A549 (cell line): Measurements from ENCODE around the gene USP20. TPM values are rescaled to one million over a fixed set of nuclear protein-coding genes. Genes with fewer than 3 reads are reported as not detected.

Experiments used
- ATAC-seq, 2 experiments: fragments of 200-7000 bp in 1 of 2; fragments of >200 bp in 1 of 2; cut with Nextera tagmentation in 1 of 2; cut with Tn5 transposase in 1 of 2; 3 replicates each; pipeline versions ENCODE4 v1.8.0 to v1.9.1; 2018 to 2020; ENCODE audit warnings: mild to moderate bottlenecking in 1 of 2, moderate library complexity in 1 of 2
- CTCF ChIA-PET: fragments of 300-600 bp; sonication (Branson Sonifier 250); formaldehyde crosslinking; extraction: SDS; loops from one replicate; lab custom pipeline; 2021; ENCODE audit warnings: antibody characterized with exemption, inconsistent platforms; lab: Yijun Ruan, JAX
- POLR2A ChIA-PET: fragments of 350-600 bp; formaldehyde crosslinking; extraction: SDS; loops from one replicate; lab custom pipeline; 2021; ENCODE audit warnings: antibody characterized with exemption, inconsistent platforms; lab: Yijun Ruan, JAX
- DNase-seq, 2 experiments: peaks; one replicate each; pipeline versions ENCODE4 v3.0.0 to v3.0.0-alpha.2; 2011 to 2016; ENCODE audit warnings: low read depth in 1 of 2, low spot score in 1 of 2
- FAIRE-seq: peaks from 2 replicates; lab custom pipeline; 2011; peaks lifted over from hg19 to GRCh38; lab: Jason Lieb, UNC
- H3K27ac ChIP-seq, 2 experiments: fragments of >200 bp; sonication (Bioruptor Twin); formaldehyde crosslinking; 3 replicates each; pipeline ENCODE4 v1.5.1; 2016 to 2017
- H3K4me1 ChIP-seq: fragments of >200 bp; sonication (Bioruptor Twin); formaldehyde crosslinking; 3 replicates; pipeline ENCODE4 v1.6.1; 2016
- H3K4me2 ChIP-seq: fragments of >200 bp; sonication (Bioruptor Twin); formaldehyde crosslinking; 3 replicates; pipeline ENCODE4 v1.6.1; 2016
- H3K4me3 ChIP-seq: fragments of >200 bp; sonication (Bioruptor Twin); formaldehyde crosslinking; 3 replicates; pipeline ENCODE4 v1.5.1; 2016
- H3K9me3 ChIP-seq: fragments of >200 bp; sonication (Bioruptor Twin); formaldehyde crosslinking; 3 replicates; pipeline ENCODE4 v1.6.1; 2016
- CBX2 ChIP-seq: fragments of 200-600 bp; sonication (generic); IDR thresholded peaks from 2 replicates; pipeline ENCODE4 v1.6.1; 2016; ENCODE audit warnings: low read depth, mild to moderate bottlenecking, borderline replicate concordance
- EHF ChIP-seq: fragments of 250-450 bp; sonication (Bioruptor Pico); IDR thresholded peaks from 2 replicates; pipeline ENCODE4 v1.5.0; 2020; ENCODE audit warnings: mild to moderate bottlenecking
- FOSL2 ChIP-seq, 2 experiments: fragments of 450-650 bp in 1 of 2; fragments of >200 bp in 1 of 2; sonication (Bioruptor Twin) in 1 of 2; formaldehyde crosslinking; IDR thresholded peaks; 2 replicates each; pipeline versions ENCODE4 v1.5.0 to v1.6.1; 2016 to 2020; ENCODE audit warnings: mild to moderate bottlenecking in 1 of 2, moderate library complexity in 1 of 2
- FOXS1 ChIP-seq: fragments of 250-450 bp; sonication (Bioruptor Pico); IDR thresholded peaks from 2 replicates; pipeline ENCODE4 v1.5.0; 2020; ENCODE audit warnings: mild to moderate bottlenecking, moderate library complexity
- HMGXB4 ChIP-seq: fragments of 250-450 bp; sonication (Bioruptor Pico); IDR thresholded peaks from 2 replicates; pipeline ENCODE4 v1.5.0; 2021; ENCODE audit warnings: mild to moderate bottlenecking, moderate library complexity, borderline replicate concordance
- HOXB13 ChIP-seq: fragments of 250-450 bp; sonication (Bioruptor Pico); IDR thresholded peaks from 2 replicates; pipeline ENCODE4 v1.5.0; 2020; ENCODE audit warnings: low read depth, mild to moderate bottlenecking, moderate library complexity
- HOXB5 ChIP-seq: fragments of 250-450 bp; sonication (Bioruptor Pico); IDR thresholded peaks from 2 replicates; pipeline ENCODE4 v1.5.0; 2020; ENCODE audit warnings: mild to moderate bottlenecking, moderate library complexity
- KDM5A ChIP-seq: fragments of 200-600 bp; sonication (generic); IDR thresholded peaks from 2 replicates; pipeline ENCODE4 v1.6.1; 2016; ENCODE audit warnings: antibody characterized with exemption, mild to moderate bottlenecking
- MAFK ChIP-seq: fragments of 450-650 bp; IDR thresholded peaks from 2 replicates; pipeline ENCODE4 v1.6.1; 2014; ENCODE audit not compliant: partially characterized antibody
- MAZ ChIP-seq: fragments of 150-350 bp; IDR thresholded peaks from 2 replicates; pipeline ENCODE4 v1.6.1; 2014; ENCODE audit warnings: antibody characterized with exemption, low read depth, low read length, borderline replicate concordance
- MYC ChIP-seq: IDR thresholded peaks from 2 replicates; pipeline ENCODE4 v1.6.1; 2012; ENCODE audit warnings: mild to moderate bottlenecking, inconsistent platforms, low read length, improper control_type of control experiment, borderline replicate concordance
- NFE2L2 ChIP-seq: fragments of 150-350 bp; conservative IDR thresholded peaks from 2 replicates; pipeline ENCODE4 v1.6.1; 2014; ENCODE audit warnings: low read length
- NPAS2 ChIP-seq: fragments of 250-450 bp; sonication (Bioruptor Pico); IDR thresholded peaks from 2 replicates; pipeline ENCODE4 v1.8.0; 2022; ENCODE audit warnings: mild to moderate bottlenecking, moderate library complexity, borderline replicate concordance
- NR3C1 ChIP-seq: fragments of >200 bp; sonication (Bioruptor Twin); formaldehyde crosslinking; IDR thresholded peaks from 3 replicates; pipeline ENCODE4 v1.6.1; 2017
- PBX3 ChIP-seq: IDR thresholded peaks from 2 replicates; pipeline ENCODE4 v1.6.1; 2012
- POLR2A ChIP-seq: IDR thresholded peaks from 2 replicates; pipeline ENCODE4 v1.6.1; 2012; ENCODE audit warnings: mild to moderate bottlenecking, low read length
- POLR2AphosphoS2 ChIP-seq: conservative IDR thresholded peaks from 2 replicates; pipeline ENCODE4 v1.6.1; 2012; ENCODE audit warnings: low read length, improper control_type of control experiment, inconsistent platforms
- RCOR1 ChIP-seq: fragments of 150-350 bp; IDR thresholded peaks from 2 replicates; pipeline ENCODE4 v1.6.1; 2014; ENCODE audit warnings: antibody characterized with exemption, low read length, low read depth
- REST ChIP-seq: fragments of 200-600 bp; sonication (generic); IDR thresholded peaks from 2 replicates; pipeline ENCODE4 v1.6.1; 2016; ENCODE audit warnings: antibody characterized with exemption, mild to moderate bottlenecking, moderate library complexity
- RNF2 ChIP-seq: fragments of 200-600 bp; sonication (generic); IDR thresholded peaks from 2 replicates; pipeline ENCODE4 v1.6.1; 2016; ENCODE audit warnings: low read depth, mild to moderate bottlenecking, antibody characterized with exemption, moderate library complexity, borderline replicate concordance
- SREBF2 ChIP-seq: fragments of 450-650 bp; IDR thresholded peaks from 2 replicates; pipeline ENCODE4 v1.6.1; 2014; ENCODE audit warnings: mild to moderate bottlenecking, moderate library complexity
- ZC3H11A ChIP-seq: fragments of 450-650 bp; IDR thresholded peaks from 2 replicates; pipeline ENCODE4 v1.6.1; 2014; ENCODE audit warnings: antibody characterized with exemption, mild to moderate bottlenecking
- ZFP36 ChIP-seq: fragments of 450-650 bp; IDR thresholded peaks from 2 replicates; pipeline ENCODE4 v1.6.1; 2014; ENCODE audit warnings: borderline replicate concordance; ENCODE audit not compliant: partially characterized antibody
- ZNF302 ChIP-seq: fragments of 250-450 bp; sonication (Bioruptor Pico); IDR thresholded peaks from 2 replicates; pipeline ENCODE4 v1.9.0; 2021; ENCODE audit warnings: inconsistent platforms, mild to moderate bottlenecking, moderate library complexity
- ZSCAN20 ChIP-seq: fragments of 250-450 bp; sonication (Bioruptor Pico); IDR thresholded peaks from 2 replicates; pipeline ENCODE4 v1.8.0; 2022; ENCODE audit warnings: mild to moderate bottlenecking, moderate library complexity
- WGBS: methylation state at CpG from one replicate; pipeline ENCODE4 v1.1.6; 2017; ENCODE audit errors: missing lambda C conversion rate; 5-methylcytosine and 5-hydroxymethylcytosine counted together
- polyA plus RNA-seq, 4 experiments: library from polyadenylated mRNA; depleted of rRNA in 3 of 4; stranded (reverse); fragments of >200 nt; fragmentation: RNase III in 1 of 4; extraction: RNeasy Plus Mini Kit Qiagen cat#74134 plus additional on column Dnase treatment in 1 of 4; gene quantifications; 2 replicates in 3 of 4; 3 replicates in 1 of 4; pipeline ENCODE4 v1.2.3, GENCODE V29; 2011 to 2017

USP20 gene
- polyA plus RNA-seq, 2 of the 4 experiments (the other 2 are of a cell fraction): 3.9 to 5.0 TPM

- POLR2A ChIA-PET: no interaction called here
- Histone ChIP-seq H3K4me2 (no peak overlapping the region), H3K4me1 (peaks cover 18% of the 10 kb centered on the region), H3K27ac (no peak overlapping the region), H3K4me3 (no peak overlapping the region), H3K9me3 (no peaks in the 10 kb centered on the region)
- peak in 1 of 2 experiments; percentile 7; a peak in 3 of 6 replicates for ATAC-seq
- DNase-seq: no peak
- FAIRE-seq: no peak
- 88% methylated on average over 8 of the region's 9 CpGs for WGBS
- no peak for TF ChIP-seq FOSL2 (IDR thresholded peaks at IDR 0.05)
- TF ChIP-seq FOSL2 (CRISPR knock-in tag; IDR thresholded peaks at IDR 0.05): no peak
- no peak for TF ChIP-seq NPAS2 (CRISPR knock-in tag)
- no peak for TF ChIP-seq HMGXB4 (CRISPR knock-in tag)
- TF ChIP-seq MAZ: no peak
- TF ChIP-seq CBX2: no peak
- TF ChIP-seq ZFP36: no peak
- TF ChIP-seq PBX3: no peak
- TF ChIP-seq HOXB5: no peak
- TF ChIP-seq NFE2L2: no peak
- no peak for TF ChIP-seq FOXS1
- TF ChIP-seq ZC3H11A: no peak
- TF ChIP-seq MAFK: no peak
- no peak for TF ChIP-seq REST
- TF ChIP-seq KDM5A: no peak
- TF ChIP-seq HOXB13 (CRISPR knock-in tag): no peak
- TF ChIP-seq SREBF2: no peak
- no peak for TF ChIP-seq POLR2A
- TF ChIP-seq EHF (CRISPR knock-in tag): no peak
- no peak for TF ChIP-seq ZSCAN20 (CRISPR knock-in tag)
- CTCF ChIA-PET: interaction anchor here (1.9 to 2.5 kb wide), 2 partner anchors 10 to 29 kb away, joined by 5 to 7 read pairs; no protein-coding TSS in a partner anchor
Measured at GRCh38 chr9:129812385-129812784, 22.9 kb upstream of the USP20 start.

GRCh38 chr9:129813661-129814060, 21.6 kb upstream of the USP20 start:
- no peak for ATAC-seq
- CTCF ChIA-PET: interaction anchor here (0.6 to 1.5 kb wide), 4 partner anchors 19 to 285 kb away, joined by 3 to 6 read pairs (median 4); no protein-coding TSS in a partner anchor
- Histone ChIP-seq H3K4me1 (peaks cover 18% of the 10 kb centered on the region), H3K27ac (no peak overlapping the region), H3K9me3 (no peaks in the 10 kb centered on the region), H3K4me3 (no peak overlapping the region), H3K4me2 (no peak overlapping the region)
- 85% methylated on average over 9 of the region's 9 CpGs for WGBS
- DNase-seq: no peak
- POLR2A ChIA-PET: no interaction called here
- no peak for FAIRE-seq
- TF ChIP-seq RCOR1 (no peak), ZFP36 (no peak), NR3C1 (no peak), MYC (no peak), RNF2 (no peak), ZNF302 (CRISPR knock-in tag) (no peak), POLR2AphosphoS2 (no peak)
